B cell (primary cell): ENCODE data around the gene RANBP3L. TPM values are rescaled to one million over a fixed set of nuclear protein-coding genes. Genes with fewer than 3 reads are reported as not detected.

ENCODE experiments used
- ATAC-seq: fragments of 200-7000 bp; cut with Tn5 transposase; one replicate; pipeline ENCODE4 v1.10.0; 2021; ENCODE audit warnings: low read depth, mild to moderate bottlenecking, moderate number of reproducible peaks, moderate library complexity
- CTCF ChIA-PET: fragments of 350-600 bp; sonication (Branson Sonifier 250); formaldehyde crosslinking; loops from one replicate; lab custom pipeline; 2021; ENCODE audit warnings: antibody characterized with exemption, inconsistent platforms; lab: Charles Lee
- POLR2A ChIA-PET: fragments of 350-600 bp; sonication (Branson Sonifier 250); formaldehyde crosslinking; loops from one replicate; lab custom pipeline; 2021; ENCODE audit warnings: antibody characterized with exemption; lab: Charles Lee
- DNase-seq: peaks from one replicate; pipeline ENCODE4 v3.0.0; 2013
- H2AFZ ChIP-seq: 2 replicates; pipeline ENCODE4 v1.6.1; 2012; ENCODE audit warnings: mild to moderate bottlenecking, low read depth, low read length; ENCODE audit not compliant: insufficient read depth, poor library complexity, severe bottlenecking
- H3K27ac ChIP-seq, 2 donors: 1 replicate in 1 of 2; 2 replicates in 1 of 2; pipeline ENCODE4 v1.5.1; 2012 to 2013; ENCODE audit warnings: low read length in 2 of 2, mild to moderate bottlenecking in 2 of 2, moderate library complexity in 1 of 2
- H3K27me3 ChIP-seq, 4 experiments: fragments of 200-600 bp in 1 of 4; sonication (generic) in 1 of 4; replicated peaks in 1 of 4; 1 replicate in 2 of 4; 2 replicates in 2 of 4; pipeline versions ENCODE4 v1.6.1 to v1.7.0; 2013 to 2016; ENCODE audit warnings: low read length in 3 of 4, mild to moderate bottlenecking in 2 of 4, mixed read lengths in 1 of 4, moderate library complexity in 1 of 4; ENCODE audit not compliant: insufficient read depth in 4 of 4, control insufficient read depth in 3 of 4; ENCODE audit errors: control extremely low read depth in 1 of 4
- H3K36me3 ChIP-seq, 2 experiments: replicated peaks in 1 of 2; 1 replicate in 1 of 2; 2 replicates in 1 of 2; pipeline versions ENCODE4 v1.6.1 to v1.7.1; 2013; ENCODE audit warnings: low read length in 1 of 2; ENCODE audit not compliant: insufficient read depth in 2 of 2, control insufficient read depth in 1 of 2; ENCODE audit errors: control extremely low read depth in 1 of 2, extremely low read depth in 1 of 2
- H3K4me1 ChIP-seq, 2 donors: fragments of 200-600 bp in 1 of 2; sonication (generic) in 1 of 2; 1 replicate in 1 of 2; 2 replicates in 1 of 2; pipeline versions ENCODE4 v1.5.1 to v1.6.1; 2013 to 2017; ENCODE audit warnings: low read length in 2 of 2; ENCODE audit not compliant: control insufficient read depth in 2 of 2, insufficient read depth in 2 of 2
- H3K4me2 ChIP-seq: replicated peaks from 2 replicates; pipeline ENCODE3; 2012; ENCODE audit warnings: mild to moderate bottlenecking, low read depth, low read length; ENCODE audit not compliant: poor library complexity, severe bottlenecking
- H3K4me3 ChIP-seq, 5 experiments: fragments of 200-600 bp in 1 of 5; sonication (generic) in 1 of 5; 1 replicate in 3 of 5; 2 replicates in 2 of 5; pipeline versions ENCODE4 v1.5.1 to v1.7.0; 2011 to 2016; ENCODE audit warnings: low read length in 4 of 5, mild to moderate bottlenecking in 4 of 5, low read depth in 2 of 5, control low read depth in 1 of 5, moderate library complexity in 1 of 5; ENCODE audit not compliant: insufficient read depth in 1 of 5; ENCODE audit errors: control extremely low read depth in 1 of 5, extremely low read depth in 1 of 5
- H3K79me2 ChIP-seq: fragments of 200-600 bp; sonication (generic); one replicate; pipeline ENCODE4 v1.6.0; 2016; ENCODE audit warnings: low read length; ENCODE audit not compliant: control insufficient read depth, insufficient read depth
- H3K9ac ChIP-seq: fragments of 200-600 bp; sonication (generic); 2 replicates; pipeline ENCODE4 v1.6.1; 2017; ENCODE audit warnings: mild to moderate bottlenecking, low read length, moderate library complexity
- H3K9me3 ChIP-seq, 3 donors: one replicate each; pipeline versions ENCODE4 v1.6.1 to v1.7.1; 2013; ENCODE audit warnings: low read length in 2 of 3; ENCODE audit not compliant: control insufficient read depth in 2 of 3, insufficient read depth in 1 of 3; ENCODE audit errors: control extremely low read depth in 1 of 3
- H4K20me1 ChIP-seq: 2 replicates; pipeline ENCODE4 v1.6.0; 2012; ENCODE audit warnings: mild to moderate bottlenecking, low read length; ENCODE audit not compliant: insufficient read depth, control insufficient read depth, poor library complexity, severe bottlenecking
- H3K27ac Mint-ChIP-seq: one replicate; pipeline ENCODE4 v1.8.0; 2021; ENCODE audit warnings: mixed read lengths
- H3K27me3 Mint-ChIP-seq: one replicate; pipeline ENCODE4 v1.8.0; 2021; ENCODE audit warnings: mixed read lengths
- H3K4me1 Mint-ChIP-seq: one replicate; pipeline ENCODE4 v1.8.0; 2021; ENCODE audit warnings: mixed read lengths
- H3K4me3 Mint-ChIP-seq: one replicate; pipeline ENCODE4 v1.8.0; 2021; ENCODE audit warnings: mixed read lengths
- H3K9me3 Mint-ChIP-seq: one replicate; pipeline ENCODE4 v1.8.0; 2022; ENCODE audit warnings: mixed read lengths; ENCODE audit not compliant: insufficient read depth
- EZH2 ChIP-seq: IDR thresholded peaks from 2 replicates; pipeline ENCODE4 v1.6.1; 2012; ENCODE audit warnings: borderline replicate concordance, low read depth, mild to moderate bottlenecking, moderate library complexity, low read length; ENCODE audit not compliant: insufficient read depth, poor library complexity, severe bottlenecking
- WGBS: methylation state at CpG from one replicate; pipeline ENCODE4 v1.1.5; 2013; ENCODE audit warnings: missing lambda C conversion rate; ENCODE audit not compliant: insufficient coverage; 5-methylcytosine and 5-hydroxymethylcytosine counted together
- intact Hi-C: fragments of 100-400 bp; cut with micrococcal nuclease; formaldehyde crosslinking; loops from one replicate; pipeline ENCODE4 v1.10.0; 2022
- polyA plus RNA-seq: library from polyadenylated mRNA; depleted of rRNA; stranded (reverse); fragments of >200 nt; gene quantifications from 2 replicates; pipeline ENCODE4 v1.2.3, GENCODE V29; 2012
- total RNA-seq, 2 donors: library from RNA; stranded (reverse); fragments of 120-200 nt in 1 of 2; gene quantifications; 1 replicate in 1 of 2; 2 replicates in 1 of 2; pipeline versions ENCODE4 v1.2.3 to v1.2.4, GENCODE V29; 2013 to 2022
- TF ChIP-seq, protein P1 (sequence below): fragments of 200-600 bp; IDR thresholded peaks from one replicate; pipeline ENCODE4 v1.8.0; 2022; ENCODE audit warnings: antibody characterized with exemption, mild to moderate bottlenecking

RANBP3L gene
- total and polyA plus RNA-seq, 2 donors (not counting 1 experiment from before 2014, with no cell fraction given) = not detected

- DNase-seq (no peak), ATAC-seq (no peak)
- no peaks in the 10 kb centered on the region for H3K79me2 ChIP-seq
- CTCF ChIA-PET = no interaction called here
- H3K27ac Mint-ChIP-seq = no peak overlapping the region
- no peak overlapping the region for H2AFZ ChIP-seq
- POLR2A ChIA-PET = no interaction called here
- WGBS = 89% methylated on average over 3 of the region's 6 CpGs
- H3K36me3 ChIP-seq = no peaks in the 10 kb centered on the region
- H3K27me3 ChIP-seq = peaks cover 0 to 5% (median 0%) of the 10 kb centered on the region in 4 experiments
- no peak overlapping the region for H3K27ac ChIP-seq
- H3K9me3 Mint-ChIP-seq = no peaks in the 10 kb centered on the region
- H4K20me1 ChIP-seq = no peaks in the 10 kb centered on the region
- H3K27me3 Mint-ChIP-seq = peaks cover 10% of the 10 kb centered on the region
- no peak overlapping the region for H3K4me2 ChIP-seq
- no peak for TF ChIP-seq EZH2
- TF ChIP-seq, protein P1, sequence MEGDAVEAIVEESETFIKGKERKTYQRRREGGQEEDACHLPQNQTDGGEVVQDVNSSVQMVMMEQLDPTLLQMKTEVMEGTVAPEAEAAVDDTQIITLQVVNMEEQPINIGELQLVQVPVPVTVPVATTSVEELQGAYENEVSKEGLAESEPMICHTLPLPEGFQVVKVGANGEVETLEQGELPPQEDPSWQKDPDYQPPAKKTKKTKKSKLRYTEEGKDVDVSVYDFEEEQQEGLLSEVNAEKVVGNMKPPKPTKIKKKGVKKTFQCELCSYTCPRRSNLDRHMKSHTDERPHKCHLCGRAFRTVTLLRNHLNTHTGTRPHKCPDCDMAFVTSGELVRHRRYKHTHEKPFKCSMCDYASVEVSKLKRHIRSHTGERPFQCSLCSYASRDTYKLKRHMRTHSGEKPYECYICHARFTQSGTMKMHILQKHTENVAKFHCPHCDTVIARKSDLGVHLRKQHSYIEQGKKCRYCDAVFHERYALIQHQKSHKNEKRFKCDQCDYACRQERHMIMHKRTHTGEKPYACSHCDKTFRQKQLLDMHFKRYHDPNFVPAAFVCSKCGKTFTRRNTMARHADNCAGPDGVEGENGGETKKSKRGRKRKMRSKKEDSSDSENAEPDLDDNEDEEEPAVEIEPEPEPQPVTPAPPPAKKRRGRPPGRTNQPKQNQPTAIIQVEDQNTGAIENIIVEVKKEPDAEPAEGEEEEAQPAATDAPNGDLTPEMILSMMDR = no peak
- no peaks in the 10 kb centered on the region for H3K9me3 ChIP-seq
- no peak overlapping the region for H3K9ac ChIP-seq
- intact Hi-C loops = loop anchor here (1.0 kb wide), 1 partner anchor 246 kb away; no protein-coding TSS in a partner anchor
- no peak overlapping the region for H3K4me3 ChIP-seq
- no peak overlapping the region for H3K4me3 Mint-ChIP-seq
- no peaks in the 10 kb centered on the region for H3K4me1 Mint-ChIP-seq
- H3K4me1 ChIP-seq = no peaks in the 10 kb centered on the region
Observed at GRCh38 chr5:36261186-36261585, 40.5 kb downstream of the RANBP3L start.

DNA sequence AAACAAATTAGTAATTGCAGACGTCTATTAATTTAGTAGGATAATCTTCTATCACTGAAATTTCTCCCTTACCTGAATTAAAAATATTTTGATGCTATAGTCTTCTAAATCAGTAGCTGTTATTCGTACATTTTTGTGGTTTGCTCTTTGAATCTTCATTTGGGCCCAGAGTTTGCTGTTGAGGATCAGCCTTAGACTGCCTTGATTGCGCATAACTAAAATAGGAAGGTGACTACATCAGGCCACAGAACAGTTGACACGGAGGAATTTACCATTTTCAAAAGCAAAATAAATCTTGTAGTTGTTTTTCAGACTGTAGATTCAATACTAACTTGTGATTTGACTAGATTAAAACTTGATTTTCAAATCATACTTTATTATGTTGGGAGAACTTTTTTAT, 48.1 kb downstream of the RANBP3L start:
- no peak for ATAC-seq
- POLR2A ChIA-PET = no interaction called here
- H3K27ac Mint-ChIP-seq = no peak overlapping the region

More for the DNA sequence above, 48.1 kb downstream of the RANBP3L start:
- H3K27ac ChIP-seq = no peak overlapping the region
- H2AFZ ChIP-seq = no peak overlapping the region
- no peak overlapping the region for H3K9ac ChIP-seq
- CTCF ChIA-PET = no interaction called here
- no peak overlapping the region for H3K4me2 ChIP-seq
- TF ChIP-seq EZH2 = no peak
- TF ChIP-seq, protein P1 = no peak
- no peaks in the 10 kb centered on the region for H3K4me1 ChIP-seq
- no peaks in the 10 kb centered on the region for H3K79me2 ChIP-seq
- H3K9me3 ChIP-seq = no peaks in the 10 kb centered on the region
- 100% methylated on average over 1 of the region's 4 CpGs for WGBS
- H3K27me3 ChIP-seq = no peaks in the 10 kb centered on the region
- Mint-ChIP-seq H3K27me3 (no peaks in the 10 kb centered on the region), H3K4me3 (no peak overlapping the region), H3K4me1 (no peaks in the 10 kb centered on the region), H3K9me3 (no peaks in the 10 kb centered on the region)
- intact Hi-C loops = no loop called here
- no peaks in the 10 kb centered on the region for H3K36me3 ChIP-seq
- DNase-seq = no peak
- H4K20me1 ChIP-seq = no peaks in the 10 kb centered on the region
- H3K4me3 ChIP-seq = no peak overlapping the region
